Islet precursor cell (in vitro differentiated cells): ENCODE results near the gene DRC1.

ENCODE experiments used
- DNase-seq: peaks from one replicate; pipeline ENCODE4 v3.0.0-alpha.2; 2018

DRC1 gene

GRCh38 chr2:26479789-26480565 is 78.3 kb downstream of the DRC1 start:
- DNase-seq: no peak

GRCh38 chr2:26480566-26481423 is 79.1 kb downstream of the DRC1 start:
- DNase-seq: no peak

GRCh38 chr2:26481706-26482105 is 80.0 kb downstream of the DRC1 start:
- no peak for DNase-seq

GRCh38 chr2:26482211-26483026 is 80.7 kb downstream of the DRC1 start:
- no peak for DNase-seq

- no peak for DNase-seq
Measured at GRCh38 chr2:26483027-26483326, 81.3 kb downstream of the DRC1 start.

GRCh38 chr2:26483516-26483915 is 81.8 kb downstream of the DRC1 start:
- DNase-seq: no peak

GRCh38 chr2:26483957-26484565 is 82.3 kb downstream of the DRC1 start:
- no peak for DNase-seq

GRCh38 chr2:26484579-26484978 is 82.9 kb downstream of the DRC1 start:
- no peak for DNase-seq

GRCh38 chr2:26485099-26485498 is 83.4 kb downstream of the DRC1 start:
- no peak for DNase-seq

GRCh38 chr2:26485725-26486418 is 84.2 kb downstream of the DRC1 start:
- no peak for DNase-seq

GRCh38 chr2:26486789-26487188 is 85.1 kb downstream of the DRC1 start:
- no peak for DNase-seq

GRCh38 chr2:26487192-26487591 is 85.5 kb downstream of the DRC1 start:
- DNase-seq: no peak

GRCh38 chr2:26488463-26489212 is 86.9 kb downstream of the DRC1 start:
- DNase-seq: no peak

- DNase-seq: no peak
Measured at GRCh38 chr2:26489213-26489850, 87.6 kb downstream of the DRC1 start.

- DNase-seq: no peak
Measured at GRCh38 chr2:26491563-26492167, 89.9 kb downstream of the DRC1 start.

GRCh38 chr2:26492749-26493515 is 91.2 kb downstream of the DRC1 start:
- DNase-seq: no peak

GRCh38 chr2:26493566-26493965 is 91.8 kb downstream of the DRC1 start:
- DNase-seq: no peak

GRCh38 chr2:26494199-26494598 is 92.5 kb downstream of the DRC1 start:
- DNase-seq: no peak

GRCh38 chr2:26494891-26495290 is 93.2 kb downstream of the DRC1 start:
- no peak for DNase-seq
